Panc1 (cell line): ENCODE data around the gene ATG4B. TPM values are rescaled to one million over a fixed set of nuclear protein-coding genes. Genes with fewer than 3 reads are reported as not detected.

Source experiments
- ATAC-seq: fragments of 200-7000 bp; cut with Tn5 transposase; 2 replicates; pipeline ENCODE4 v1.9.1; 2020; ENCODE audit warnings: mild to moderate bottlenecking, moderate library complexity
- BruUV-seq: library from RNA; stranded (reverse); fragments of 400-500 nt; replicated peaks from 2 replicates; lab custom pipeline; 2021; lab: Mats Ljungman, UMichigan
- CTCF ChIA-PET: fragments of 300-600 bp; sonication (Branson Sonifier 250); formaldehyde crosslinking; loops from one replicate; lab custom pipeline; 2022; ENCODE audit warnings: antibody characterized with exemption; lab: Charles Lee
- POLR2A ChIA-PET: fragments of 300-600 bp; sonication (Branson Sonifier 250); formaldehyde crosslinking; loops from one replicate; lab custom pipeline; 2022; ENCODE audit warnings: antibody characterized with exemption; lab: Charles Lee
- DNase-seq: peaks from one replicate; pipeline ENCODE4 v3.0.0-alpha.2; 2010; ENCODE audit warnings: low read depth, low spot score
- H3K27ac ChIP-seq: 2 replicates; pipeline ENCODE4 v1.5.1; 2011; ENCODE audit warnings: mild to moderate bottlenecking, low read length, inconsistent platforms
- H3K27me3 ChIP-seq: fragments of 200-500 bp; sonication (Bioruptor generic); 2 replicates; pipeline ENCODE4 v1.6.0; 2014; ENCODE audit warnings: low read length, inconsistent platforms; ENCODE audit not compliant: control insufficient read depth, insufficient read depth
- H3K36me3 ChIP-seq: fragments of 200-500 bp; sonication (Bioruptor generic); 2 replicates; pipeline ENCODE4 v1.5.1; 2014; ENCODE audit warnings: inconsistent platforms, mild to moderate bottlenecking, low read length, moderate library complexity; ENCODE audit not compliant: control insufficient read depth, insufficient read depth
- H3K4me1 ChIP-seq: 2 replicates; pipeline ENCODE4 v1.5.1; 2011; ENCODE audit warnings: inconsistent platforms, mild to moderate bottlenecking, low read length, moderate library complexity; ENCODE audit not compliant: control insufficient read depth, insufficient read depth
- H3K4me3 ChIP-seq, 2 experiments: 2 replicates each; pipeline ENCODE4 v1.5.1; 2011 to 2012; ENCODE audit warnings: low read depth in 2 of 2, low read length in 2 of 2, mild to moderate bottlenecking in 2 of 2, inconsistent platforms in 1 of 2, moderate library complexity in 1 of 2
- H3K9me3 ChIP-seq: fragments of 200-500 bp; sonication (Bioruptor generic); 2 replicates; pipeline ENCODE4 v1.5.1; 2014; ENCODE audit warnings: low read depth, mild to moderate bottlenecking, inconsistent platforms, low read length, moderate library complexity; ENCODE audit not compliant: control insufficient read depth, insufficient read depth
- POLR2AphosphoS5 ChIP-seq: IDR thresholded peaks from 2 replicates; pipeline ENCODE4 v1.6.1; 2012; ENCODE audit warnings: mild to moderate bottlenecking, low read depth, low read length, moderate library complexity
- SIN3A ChIP-seq: IDR thresholded peaks from 2 replicates; pipeline ENCODE4 v1.6.1; 2012; ENCODE audit warnings: low read depth, mild to moderate bottlenecking, low read length, moderate library complexity, borderline replicate concordance; ENCODE audit not compliant: insufficient read depth
- TCF7L2 ChIP-seq: IDR thresholded peaks from 2 replicates; pipeline ENCODE4 v1.6.1; 2011; ENCODE audit warnings: mild to moderate bottlenecking, low read depth, low read length, inconsistent platforms
- in situ Hi-C: cut with HindIII; loops from 2 replicates; pipeline ENCODE4 v1.10.0; 2016; ENCODE audit warnings: low sequenced_read_pairs, low pct_unique_long_range_greater_than_20kb
- intact Hi-C: fragments of 100-400 bp; cut with micrococcal nuclease; formaldehyde crosslinking; loops from one replicate; pipeline ENCODE4 v1.10.0; 2022; ENCODE audit not compliant: unreplicated experiment
- total RNA-seq: library from RNA; stranded (reverse); gene quantifications from one replicate; pipeline ENCODE4 v1.2.1, GENCODE V29; 2021; ENCODE audit not compliant: unreplicated experiment
- TF ChIP-seq, protein P1 (sequence below), 2 experiments: IDR thresholded peaks; 2 replicates each; pipeline ENCODE4 v1.6.1; 2011 to 2012; ENCODE audit warnings: low read depth in 2 of 2, control low read depth in 1 of 2, low read length in 1 of 2, mild to moderate bottlenecking in 1 of 2, moderate library complexity in 1 of 2; ENCODE audit not compliant: insufficient read depth in 1 of 2
- TF ChIP-seq, protein P2 (sequence below): fragments of 450-650 bp; IDR thresholded peaks from 2 replicates; pipeline ENCODE4 v1.5.1; 2017; ENCODE audit warnings: mild to moderate bottlenecking

Gene ATG4B
- total RNA-seq, 1 experiment from 2014 or later: 84.2 TPM

DNA sequence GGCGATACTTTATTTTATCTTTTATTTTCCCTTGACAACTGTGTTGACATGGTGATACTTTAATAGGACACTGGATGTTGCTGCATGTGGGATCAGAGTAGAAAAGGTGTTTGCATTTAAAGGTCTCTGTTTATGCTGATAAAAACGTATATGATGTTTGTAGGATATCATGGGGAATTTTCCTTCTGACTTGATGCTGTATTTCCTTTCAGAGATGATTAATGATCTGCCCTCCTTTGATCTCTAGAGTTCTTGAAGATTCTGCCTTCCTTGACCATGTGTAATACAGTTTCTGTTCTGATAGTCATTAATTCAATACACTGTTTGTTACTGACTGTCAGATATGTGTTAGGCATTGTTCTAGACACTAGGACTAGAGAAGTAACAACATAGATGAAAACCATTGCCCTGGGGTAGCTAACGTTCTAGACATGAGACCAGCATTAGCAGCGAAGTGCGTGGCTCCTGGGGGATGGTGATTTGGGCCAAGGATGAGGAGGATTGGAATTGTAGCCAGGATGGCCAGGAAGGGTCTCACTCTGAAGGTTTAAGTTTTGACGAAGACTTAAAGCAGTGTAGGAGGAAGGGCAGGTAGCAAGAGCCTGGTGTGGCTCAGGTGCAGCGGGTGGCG, 2.8 kb downstream of the ATG4B start:
- Histone ChIP-seq H3K4me1 (peaks cover 8% of the 10 kb centered on the region), H3K27ac (no peak overlapping the region), H3K4me3 (no peak overlapping the region), H3K27me3 (no peaks in the 10 kb centered on the region), H3K36me3 (peaks cover 3% of the 10 kb centered on the region; the same call in 1 of the 2 replicates), H3K9me3 (peaks cover 5% of the 10 kb centered on the region; the same call in 1 of the 2 replicates)
- intact Hi-C loops: no loop called here
- ChIA-PET POLR2A (no interaction called here), CTCF (no interaction called here)
- TF ChIP-seq POLR2AphosphoS5: no peak
- TF ChIP-seq, protein P1, sequence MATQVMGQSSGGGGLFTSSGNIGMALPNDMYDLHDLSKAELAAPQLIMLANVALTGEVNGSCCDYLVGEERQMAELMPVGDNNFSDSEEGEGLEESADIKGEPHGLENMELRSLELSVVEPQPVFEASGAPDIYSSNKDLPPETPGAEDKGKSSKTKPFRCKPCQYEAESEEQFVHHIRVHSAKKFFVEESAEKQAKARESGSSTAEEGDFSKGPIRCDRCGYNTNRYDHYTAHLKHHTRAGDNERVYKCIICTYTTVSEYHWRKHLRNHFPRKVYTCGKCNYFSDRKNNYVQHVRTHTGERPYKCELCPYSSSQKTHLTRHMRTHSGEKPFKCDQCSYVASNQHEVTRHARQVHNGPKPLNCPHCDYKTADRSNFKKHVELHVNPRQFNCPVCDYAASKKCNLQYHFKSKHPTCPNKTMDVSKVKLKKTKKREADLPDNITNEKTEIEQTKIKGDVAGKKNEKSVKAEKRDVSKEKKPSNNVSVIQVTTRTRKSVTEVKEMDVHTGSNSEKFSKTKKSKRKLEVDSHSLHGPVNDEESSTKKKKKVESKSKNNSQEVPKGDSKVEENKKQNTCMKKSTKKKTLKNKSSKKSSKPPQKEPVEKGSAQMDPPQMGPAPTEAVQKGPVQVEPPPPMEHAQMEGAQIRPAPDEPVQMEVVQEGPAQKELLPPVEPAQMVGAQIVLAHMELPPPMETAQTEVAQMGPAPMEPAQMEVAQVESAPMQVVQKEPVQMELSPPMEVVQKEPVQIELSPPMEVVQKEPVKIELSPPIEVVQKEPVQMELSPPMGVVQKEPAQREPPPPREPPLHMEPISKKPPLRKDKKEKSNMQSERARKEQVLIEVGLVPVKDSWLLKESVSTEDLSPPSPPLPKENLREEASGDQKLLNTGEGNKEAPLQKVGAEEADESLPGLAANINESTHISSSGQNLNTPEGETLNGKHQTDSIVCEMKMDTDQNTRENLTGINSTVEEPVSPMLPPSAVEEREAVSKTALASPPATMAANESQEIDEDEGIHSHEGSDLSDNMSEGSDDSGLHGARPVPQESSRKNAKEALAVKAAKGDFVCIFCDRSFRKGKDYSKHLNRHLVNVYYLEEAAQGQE (IDR thresholded peaks at IDR 0.05; ENCODE audit: insufficient read depth in 1 of 2, low read depth in 2 of 2, low read length in 1 of 2): no peak
- no peak for TF ChIP-seq SIN3A
- TF ChIP-seq, protein P2, sequence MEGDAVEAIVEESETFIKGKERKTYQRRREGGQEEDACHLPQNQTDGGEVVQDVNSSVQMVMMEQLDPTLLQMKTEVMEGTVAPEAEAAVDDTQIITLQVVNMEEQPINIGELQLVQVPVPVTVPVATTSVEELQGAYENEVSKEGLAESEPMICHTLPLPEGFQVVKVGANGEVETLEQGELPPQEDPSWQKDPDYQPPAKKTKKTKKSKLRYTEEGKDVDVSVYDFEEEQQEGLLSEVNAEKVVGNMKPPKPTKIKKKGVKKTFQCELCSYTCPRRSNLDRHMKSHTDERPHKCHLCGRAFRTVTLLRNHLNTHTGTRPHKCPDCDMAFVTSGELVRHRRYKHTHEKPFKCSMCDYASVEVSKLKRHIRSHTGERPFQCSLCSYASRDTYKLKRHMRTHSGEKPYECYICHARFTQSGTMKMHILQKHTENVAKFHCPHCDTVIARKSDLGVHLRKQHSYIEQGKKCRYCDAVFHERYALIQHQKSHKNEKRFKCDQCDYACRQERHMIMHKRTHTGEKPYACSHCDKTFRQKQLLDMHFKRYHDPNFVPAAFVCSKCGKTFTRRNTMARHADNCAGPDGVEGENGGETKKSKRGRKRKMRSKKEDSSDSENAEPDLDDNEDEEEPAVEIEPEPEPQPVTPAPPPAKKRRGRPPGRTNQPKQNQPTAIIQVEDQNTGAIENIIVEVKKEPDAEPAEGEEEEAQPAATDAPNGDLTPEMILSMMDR: no peak
- peak; percentile 58; the same call in 1 of the 2 replicates for TF ChIP-seq TCF7L2
- in situ Hi-C loops: no loop called here
- BruUV-seq: no TSS peak
- DNase-seq (no peak), ATAC-seq (no peak)

DNA sequence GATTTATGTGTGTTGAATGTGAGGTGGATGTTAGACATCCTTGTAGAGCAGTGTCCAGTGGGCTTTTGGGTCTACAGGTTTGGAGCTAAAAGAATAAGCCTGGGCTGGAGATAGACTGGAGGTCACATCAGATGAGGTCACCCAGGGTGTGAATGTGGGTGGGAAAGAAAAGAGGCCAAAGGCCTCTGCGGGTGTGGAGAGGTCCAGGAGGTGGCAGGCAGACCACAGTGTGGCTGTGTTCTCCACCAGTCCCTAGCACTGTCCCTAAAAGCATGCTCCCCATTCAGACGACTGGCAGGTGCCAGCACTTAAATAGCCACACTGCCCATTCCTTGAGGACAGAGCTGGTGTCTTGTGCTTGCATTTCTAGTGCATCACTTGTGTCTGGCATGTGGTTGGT, 4.1 kb downstream of the ATG4B start:
- ATAC-seq (no peak), DNase-seq (no peak)
- H3K36me3 ChIP-seq: no peaks in the 10 kb centered on the region; the same call in 1 of the 2 replicates
- in situ Hi-C loops: no loop called here
- H3K27ac ChIP-seq: no peak overlapping the region
- H3K9me3 ChIP-seq: peaks cover 5% of the 10 kb centered on the region; the same call in 1 of the 2 replicates
- H3K4me1 ChIP-seq: peaks cover 8% of the 10 kb centered on the region
- POLR2A ChIA-PET: no interaction called here
- H3K4me3 ChIP-seq: no peak overlapping the region
- no peaks in the 10 kb centered on the region for H3K27me3 ChIP-seq
- TF ChIP-seq, protein P2: no peak
- TF ChIP-seq POLR2AphosphoS5 (no peak), SIN3A (no peak), TCF7L2 (no peak)
- TF ChIP-seq, protein P1 (IDR thresholded peaks at IDR 0.05; ENCODE audit: insufficient read depth in 1 of 2, low read depth in 2 of 2, low read length in 1 of 2): no peak
- intact Hi-C loops: no loop called here
- CTCF ChIA-PET: no interaction called here
- no TSS peak for BruUV-seq
